Muscle layer of duodenum (tissue), 2 donors: ENCODE data around the gene IL19.
"Not testable (repeated sequence)": the region's sequence is repeated elsewhere in the genome, so short reads cannot be mapped to it uniquely, and the experiment has no call there.

Experiments
- H3K27ac ChIP-seq: one replicate; pipeline ENCODE4 v1.7.0; 2013; ENCODE audit warnings: mild to moderate bottlenecking, low read length
- H3K27me3 ChIP-seq: one replicate; pipeline ENCODE4 v1.7.0; 2013; ENCODE audit warnings: low read depth, mild to moderate bottlenecking, control low read depth, low read length
- H3K36me3 ChIP-seq, 2 donors: one replicate each; pipeline ENCODE4 v1.7.0; 2013; ENCODE audit warnings: low read length in 2 of 2, control low read depth in 1 of 2, mild to moderate bottlenecking in 1 of 2; ENCODE audit not compliant: insufficient read depth in 2 of 2, control insufficient read depth in 1 of 2
- H3K4me1 ChIP-seq, 2 donors: one replicate each; pipeline ENCODE4 v1.7.0; 2013; ENCODE audit warnings: low read length in 2 of 2, mild to moderate bottlenecking in 2 of 2, control low read depth in 1 of 2, moderate library complexity in 1 of 2; ENCODE audit not compliant: insufficient read depth in 2 of 2, control insufficient read depth in 1 of 2
- H3K4me3 ChIP-seq, 2 donors: one replicate each; pipeline ENCODE4 v1.7.0; 2013; ENCODE audit warnings: low read length in 2 of 2, low read depth in 1 of 2, mild to moderate bottlenecking in 1 of 2
- H3K9me3 ChIP-seq, 2 donors: one replicate each; pipeline ENCODE4 v1.7.0; 2013; ENCODE audit warnings: low read length in 2 of 2, control low read depth in 1 of 2, mild to moderate bottlenecking in 1 of 2; ENCODE audit not compliant: control insufficient read depth in 1 of 2
- donor health status: healthy.

IL19 gene

DNA sequence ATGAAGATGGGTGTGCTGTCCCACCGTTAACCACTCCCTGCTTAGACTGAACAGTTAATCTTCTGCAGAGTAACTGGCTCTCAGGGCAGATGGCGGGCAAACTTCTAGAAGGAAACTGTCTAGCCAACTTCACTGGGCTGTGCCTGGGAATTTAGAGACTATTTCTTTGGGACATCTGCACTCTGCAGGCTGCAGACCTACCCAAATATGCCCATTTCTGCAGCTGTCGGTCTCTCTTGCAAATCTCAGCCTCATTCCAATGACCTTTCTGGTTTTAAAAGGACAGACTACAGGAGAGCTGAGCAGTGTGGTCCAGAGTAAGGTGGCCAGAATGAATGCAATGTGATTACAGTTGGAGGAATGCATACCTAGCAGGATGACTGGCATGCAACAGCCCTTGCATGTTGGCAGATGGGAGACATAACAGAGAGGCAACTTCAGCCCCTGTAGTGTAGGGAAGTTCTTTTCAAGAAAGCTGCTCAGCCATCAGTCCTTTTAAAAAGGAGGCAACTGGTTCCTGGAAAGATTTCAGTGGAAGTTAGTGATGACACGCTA lies 68.5 kb downstream of the IL19 start:
- no peaks in the 10 kb centered on the region for H3K4me1 ChIP-seq
- no peak overlapping the region for H3K4me3 ChIP-seq
- no peaks in the 10 kb centered on the region for H3K36me3 ChIP-seq
- H3K9me3 ChIP-seq: no peaks in the 10 kb centered on the region
- H3K27me3 ChIP-seq: no peaks in the 10 kb centered on the region
- no peak overlapping the region for H3K27ac ChIP-seq

DNA sequence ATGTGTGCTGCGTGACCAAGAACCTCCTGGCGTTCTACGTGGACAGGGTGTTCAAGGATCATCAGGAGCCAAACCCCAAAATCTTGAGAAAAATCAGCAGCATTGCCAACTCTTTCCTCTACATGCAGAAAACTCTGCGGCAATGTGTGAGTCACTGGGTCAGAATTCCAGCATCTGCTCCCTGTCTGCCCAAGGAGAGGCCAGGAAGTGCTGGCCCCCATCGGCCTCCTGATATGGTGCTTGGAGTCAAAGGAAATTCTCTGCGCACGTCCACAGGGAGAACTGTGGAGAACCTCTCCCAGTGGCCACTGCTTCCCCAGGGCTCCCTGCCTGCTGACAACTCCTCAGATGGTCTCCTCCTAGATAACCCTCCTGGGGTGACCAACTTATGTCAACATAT lies 69.3 kb downstream of the IL19 start:
- no peaks in the 10 kb centered on the region for H3K4me1 ChIP-seq
- H3K4me3 ChIP-seq: no peak overlapping the region
- no peaks in the 10 kb centered on the region for H3K27me3 ChIP-seq
- no peaks in the 10 kb centered on the region for H3K36me3 ChIP-seq
- no peaks in the 10 kb centered on the region for H3K9me3 ChIP-seq
- H3K27ac ChIP-seq: no peak overlapping the region

DNA sequence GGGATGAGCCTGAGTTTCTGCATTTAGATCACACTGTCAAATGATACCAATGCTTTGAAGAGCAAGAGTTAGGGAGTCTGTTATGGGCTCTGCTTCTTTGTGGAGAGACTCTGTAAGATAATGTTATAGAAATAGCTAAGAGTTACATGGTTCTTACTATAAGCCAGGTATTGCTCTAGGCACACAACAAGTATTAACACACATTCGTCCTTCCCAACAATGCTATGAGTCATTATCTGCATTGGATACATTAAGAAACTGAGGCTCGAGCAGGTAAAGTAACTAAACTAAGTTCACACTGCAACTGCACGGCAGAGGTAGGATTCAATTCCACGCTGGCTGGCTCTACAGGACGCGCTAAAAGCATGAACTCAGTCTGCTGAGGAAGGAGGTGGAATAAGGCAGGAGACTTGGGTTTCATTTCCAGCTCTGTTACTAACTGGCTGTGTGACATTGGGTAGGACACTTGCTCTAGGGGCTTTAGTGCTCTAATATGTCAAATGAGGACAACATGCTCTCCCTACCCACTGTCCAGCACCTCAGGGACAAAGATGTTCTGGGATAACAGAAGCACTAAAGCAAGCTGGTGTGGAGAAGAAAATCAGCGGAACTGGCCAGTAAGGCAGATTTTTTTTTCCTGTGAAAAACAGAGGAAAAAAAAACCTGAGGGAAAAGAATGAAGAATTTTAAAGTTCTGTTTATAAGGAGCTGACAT lies 71.2 kb downstream of the IL19 start:
- Histone ChIP-seq H3K36me3 (no peaks in the 10 kb centered on the region), H3K27me3 (no peaks in the 10 kb centered on the region), H3K4me1 (no peaks in the 10 kb centered on the region), H3K4me3 (no peak overlapping the region), H3K9me3 (no peaks in the 10 kb centered on the region), H3K27ac (no peak overlapping the region)

- H3K27ac ChIP-seq: no peak overlapping the region
- no peaks in the 10 kb centered on the region for H3K4me1 ChIP-seq
- H3K27me3 ChIP-seq: no peaks in the 10 kb centered on the region
- no peaks in the 10 kb centered on the region for H3K36me3 ChIP-seq
- no peak overlapping the region for H3K4me3 ChIP-seq
- H3K9me3 ChIP-seq: no peaks in the 10 kb centered on the region
Measured at GRCh38 chr1:206842854-206843253, 72.3 kb downstream of the IL19 start.

DNA sequence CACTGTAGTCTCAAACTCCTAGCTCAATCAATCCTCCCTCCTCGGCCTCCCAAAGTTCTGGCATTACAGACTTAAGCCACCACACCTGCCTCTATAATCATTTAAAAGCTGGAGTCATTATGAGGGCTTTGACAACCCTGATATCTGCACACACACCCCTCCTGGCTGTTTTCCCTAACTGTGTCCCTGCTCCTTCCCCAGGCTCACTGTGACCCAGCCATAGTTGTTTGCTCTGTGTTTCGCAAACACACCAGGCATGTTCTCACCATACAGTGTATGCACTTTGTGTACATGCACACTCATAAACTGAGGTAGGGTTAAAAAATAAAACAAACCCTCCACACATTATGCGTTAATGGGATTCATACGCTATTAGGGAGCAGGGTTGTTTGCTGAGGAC lies 73.1 kb downstream of the IL19 start:
- H3K36me3 ChIP-seq: no peaks in the 10 kb centered on the region
- H3K27ac ChIP-seq: no peak overlapping the region
- no peaks in the 10 kb centered on the region for H3K4me1 ChIP-seq
- no peak overlapping the region for H3K4me3 ChIP-seq
- H3K9me3 ChIP-seq: no peaks in the 10 kb centered on the region
- no peaks in the 10 kb centered on the region for H3K27me3 ChIP-seq

GRCh38 chr1:206846487-206846886 lies 75.9 kb downstream of the IL19 start:
- Histone ChIP-seq H3K4me3 (no peak overlapping the region), H3K27me3 (no peaks in the 10 kb centered on the region), H3K36me3 (no peaks in the 10 kb centered on the region), H3K4me1 (no peaks in the 10 kb centered on the region), H3K9me3 (no peaks in the 10 kb centered on the region), H3K27ac (no peak overlapping the region)

- H3K27ac ChIP-seq: no peak overlapping the region
- no peaks in the 10 kb centered on the region for H3K27me3 ChIP-seq
- no peaks in the 10 kb centered on the region for H3K36me3 ChIP-seq
- no peaks in the 10 kb centered on the region for H3K9me3 ChIP-seq
- no peak overlapping the region for H3K4me3 ChIP-seq
- no peaks in the 10 kb centered on the region for H3K4me1 ChIP-seq
Measured at GRCh38 chr1:206847337-206847834, 76.8 kb downstream of the IL19 start.

- Histone ChIP-seq H3K36me3 (no peaks in the 10 kb centered on the region), H3K4me1 (no peaks in the 10 kb centered on the region), H3K27ac (no peak overlapping the region), H3K27me3 (no peaks in the 10 kb centered on the region), H3K9me3 (peaks cover 0 to 4% of the 10 kb centered on the region in 2 donors), H3K4me3 (no peak overlapping the region)
Measured at GRCh38 chr1:206847946-206848345, 77.4 kb downstream of the IL19 start.

DNA sequence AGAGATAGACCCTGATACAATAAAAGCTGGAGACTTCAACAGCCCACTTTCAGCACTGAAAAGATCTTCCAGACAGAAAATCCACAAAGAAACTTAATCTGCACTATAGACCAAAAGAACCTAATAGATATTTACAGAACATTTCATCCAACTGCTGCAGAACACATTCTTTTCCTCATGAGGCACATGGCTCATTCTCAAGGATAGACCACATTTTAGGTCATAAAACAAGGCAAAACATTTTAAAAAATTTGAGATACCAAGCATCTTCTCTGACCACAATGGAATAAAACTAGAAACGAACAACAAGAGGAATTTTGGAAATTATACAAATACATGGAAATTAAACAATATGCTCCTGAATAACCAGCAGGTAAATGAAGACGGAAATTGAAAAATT lies 79.8 kb downstream of the IL19 start:
- no peaks in the 10 kb centered on the region for H3K36me3 ChIP-seq
- no peak overlapping the region for H3K27ac ChIP-seq
- H3K4me3 ChIP-seq: no peak overlapping the region
- H3K9me3 ChIP-seq: peaks cover 0 to 5% of the 10 kb centered on the region in 2 donors
- H3K27me3 ChIP-seq: no peaks in the 10 kb centered on the region
- no peaks in the 10 kb centered on the region for H3K4me1 ChIP-seq

DNA sequence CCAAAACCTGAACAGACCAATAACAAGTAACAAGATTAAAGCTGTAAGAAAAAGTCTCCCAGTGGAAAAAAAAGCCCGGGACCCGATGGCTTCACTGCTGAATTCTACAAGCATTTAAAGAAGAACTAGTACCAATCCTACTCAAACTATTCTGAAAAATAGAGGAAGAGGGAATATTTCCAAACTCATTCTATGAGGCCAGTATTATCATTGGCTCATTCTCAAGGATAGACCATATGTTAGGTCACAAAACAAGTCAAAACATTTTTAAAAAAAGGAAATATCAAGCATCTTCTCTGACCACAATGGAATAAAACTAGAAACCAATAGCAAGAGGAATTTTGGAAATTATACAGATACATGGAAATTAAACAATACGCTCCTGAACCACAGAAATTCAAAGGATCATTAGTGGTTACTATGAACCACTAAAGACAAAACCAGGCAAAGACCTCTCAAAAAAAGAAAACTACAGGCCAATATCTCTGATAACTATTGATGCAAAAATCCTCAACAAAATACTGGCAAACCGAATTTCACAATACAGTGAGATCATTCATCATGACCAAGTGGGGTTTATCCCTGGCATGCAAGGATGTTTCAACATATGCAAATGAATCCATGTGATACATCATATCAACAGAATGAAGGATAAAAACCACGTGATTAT lies 80.9 kb downstream of the IL19 start:
- no peaks in the 10 kb centered on the region for H3K4me1 ChIP-seq
- no peaks in the 10 kb centered on the region for H3K36me3 ChIP-seq
- H3K9me3 ChIP-seq: peaks cover 0 to 5% of the 10 kb centered on the region in 2 donors
- H3K27ac ChIP-seq: no peak overlapping the region
- no peaks in the 10 kb centered on the region for H3K27me3 ChIP-seq
- H3K4me3 ChIP-seq: no peak overlapping the region

- not testable (repeated sequence) for H3K9me3 ChIP-seq, H3K4me3 ChIP-seq, H3K27me3 ChIP-seq, H3K4me1 ChIP-seq, H3K27ac ChIP-seq, H3K36me3 ChIP-seq
Measured at GRCh38 chr1:206852662-206853061, 82.1 kb downstream of the IL19 start.
